HG03159 (cell line): ENCODE data around the gene TSPAN16.
"Not testable (repeated sequence)": the region's sequence is repeated elsewhere in the genome, so short reads cannot be mapped to it uniquely, and the experiment has no call there.

Experiments used
- ATAC-seq: cut with Tn5 transposase; IDR thresholded peaks from one replicate; pipeline ENCODE4 v1.9.1; 2021; ENCODE audit warnings: mild to moderate bottlenecking, moderate library complexity; ENCODE audit not compliant: unreplicated experiment

The TSPAN16 gene

DNA sequence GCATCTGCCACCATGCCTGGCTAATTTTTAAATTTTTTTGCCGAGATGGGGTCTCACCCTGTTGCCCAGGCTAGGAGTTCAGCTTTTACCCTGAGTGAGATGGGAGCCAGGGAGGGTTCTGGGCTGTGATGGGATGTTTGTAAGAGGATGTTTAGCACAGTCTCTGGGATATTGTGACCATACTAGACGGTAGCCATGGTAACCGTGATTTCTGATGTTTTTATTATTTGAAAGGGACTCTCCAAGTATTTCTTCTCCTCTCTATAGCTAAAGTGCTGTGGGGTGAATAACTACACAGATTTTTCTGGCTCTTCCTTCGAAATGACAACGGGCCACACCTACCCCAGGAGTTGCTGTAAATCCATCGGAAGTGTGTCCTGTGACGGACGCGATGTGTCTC, 10.4 kb downstream of the TSPAN16 start:
- no peak for ATAC-seq

DNA sequence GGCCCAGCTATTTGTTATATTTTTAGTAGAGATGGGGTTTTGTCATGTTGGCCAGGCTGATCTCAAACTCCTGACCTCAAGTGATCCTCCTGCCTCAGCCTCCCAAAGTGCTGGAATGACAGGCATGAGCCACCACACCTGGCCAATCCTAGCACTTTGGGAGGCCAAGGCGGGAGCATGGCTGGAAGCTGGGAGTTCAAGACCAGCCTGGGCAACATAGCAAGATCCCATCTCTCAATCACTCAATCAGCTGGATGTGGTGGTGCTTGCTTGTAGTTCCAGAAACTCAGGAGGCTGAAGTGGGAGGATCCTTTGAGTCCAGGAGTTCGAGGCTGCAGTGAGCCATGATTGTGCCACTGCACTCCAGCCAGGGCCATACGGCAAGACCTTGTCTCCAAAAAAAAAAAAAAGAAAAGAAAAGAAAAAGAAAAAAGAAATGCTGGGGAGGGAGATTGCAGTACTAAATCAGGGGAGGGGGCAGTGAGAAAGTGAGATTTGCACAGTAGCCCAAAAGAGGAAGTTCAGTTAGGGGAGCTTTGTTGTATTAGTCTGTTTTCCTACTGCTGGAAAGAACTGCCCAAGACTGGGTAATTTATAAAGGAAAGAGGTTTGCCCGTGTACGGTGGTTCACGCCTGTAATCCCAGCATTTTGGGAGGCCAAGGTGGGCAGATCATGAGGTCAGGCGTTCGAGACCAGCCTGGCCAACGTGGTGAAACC, 24.5 kb downstream of the TSPAN16 start:
- not testable (repeated sequence) for ATAC-seq

DNA sequence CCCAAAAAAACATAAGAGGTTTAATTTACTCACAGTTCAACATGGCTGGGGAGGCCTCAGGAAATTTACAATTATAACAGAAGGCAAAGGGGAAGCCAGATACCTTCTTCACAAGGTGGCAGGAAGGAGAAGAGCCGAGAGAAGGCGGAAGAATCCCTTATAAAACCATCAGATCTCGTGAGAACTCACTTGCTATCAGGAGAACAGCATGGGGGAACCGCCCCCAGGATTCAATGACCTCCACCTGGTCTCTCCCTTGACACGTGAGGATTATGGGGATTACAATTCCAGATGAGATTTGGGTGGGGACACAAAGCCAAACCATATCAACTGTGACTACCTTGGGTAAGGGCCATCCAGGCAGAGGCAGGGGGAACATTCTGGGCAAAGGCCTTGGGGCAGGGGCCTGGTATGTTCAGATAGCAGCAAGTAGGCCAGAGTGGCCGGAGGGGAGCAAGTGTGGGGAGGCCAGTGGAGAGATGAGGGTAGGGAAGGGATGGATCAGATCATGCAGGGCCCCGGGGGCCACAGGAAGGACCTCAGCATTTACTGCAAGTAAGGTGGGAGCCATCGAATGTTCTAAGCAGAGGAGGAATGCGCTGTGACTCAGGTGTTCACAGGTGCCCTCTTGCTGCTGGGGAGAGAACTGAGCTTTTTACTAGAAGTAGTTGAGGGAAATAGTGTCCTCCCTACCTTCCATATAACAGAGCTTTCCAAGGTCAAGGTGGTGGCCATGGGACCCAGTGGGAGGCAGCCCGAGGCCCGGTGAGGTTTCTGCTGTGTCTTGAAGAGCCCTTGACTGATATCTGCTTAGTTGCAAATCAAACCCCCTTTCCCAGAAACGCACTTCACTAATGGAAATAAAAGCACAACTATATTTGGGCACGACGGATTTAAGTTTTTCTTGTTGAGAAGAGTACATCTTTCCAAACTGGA, 25.5 kb downstream of the TSPAN16 start:
- ATAC-seq: no peak

DNA sequence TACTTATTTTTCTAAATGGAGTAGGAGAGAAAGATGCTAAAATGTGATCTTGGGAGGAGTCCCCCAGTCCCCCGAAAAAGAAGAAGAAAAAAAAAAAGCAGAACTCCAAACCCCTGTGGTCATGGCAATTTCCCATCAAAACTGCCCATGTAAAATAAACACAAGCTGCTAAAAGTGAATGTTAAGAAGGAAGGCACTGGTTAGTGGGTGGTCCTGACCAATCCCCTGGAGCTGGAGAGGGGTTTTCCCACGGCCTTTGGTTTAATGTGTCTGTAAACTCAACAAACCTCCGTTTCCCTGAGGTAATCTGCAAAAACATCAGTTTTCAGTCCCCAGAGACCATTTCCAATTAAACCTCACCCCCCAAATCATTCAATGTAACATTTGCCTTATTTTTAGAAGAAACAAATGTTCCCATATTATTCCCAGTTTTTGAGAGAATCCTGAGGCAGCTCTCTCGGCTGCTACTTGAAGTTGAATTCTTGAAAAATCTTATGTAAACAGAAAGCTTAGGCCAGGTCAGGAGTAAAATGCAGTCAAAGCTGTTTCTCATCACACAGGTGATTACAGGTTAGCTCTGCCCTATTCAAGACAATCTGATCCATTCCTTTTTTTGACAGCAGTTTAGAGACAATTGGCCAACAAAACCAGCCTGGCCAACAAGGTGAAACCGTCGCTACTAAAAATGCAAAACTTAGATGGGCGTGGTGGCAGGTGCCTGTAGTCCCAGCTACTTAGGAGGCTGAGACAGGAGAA, 26.5 kb downstream of the TSPAN16 start:
- no peak for ATAC-seq

DNA sequence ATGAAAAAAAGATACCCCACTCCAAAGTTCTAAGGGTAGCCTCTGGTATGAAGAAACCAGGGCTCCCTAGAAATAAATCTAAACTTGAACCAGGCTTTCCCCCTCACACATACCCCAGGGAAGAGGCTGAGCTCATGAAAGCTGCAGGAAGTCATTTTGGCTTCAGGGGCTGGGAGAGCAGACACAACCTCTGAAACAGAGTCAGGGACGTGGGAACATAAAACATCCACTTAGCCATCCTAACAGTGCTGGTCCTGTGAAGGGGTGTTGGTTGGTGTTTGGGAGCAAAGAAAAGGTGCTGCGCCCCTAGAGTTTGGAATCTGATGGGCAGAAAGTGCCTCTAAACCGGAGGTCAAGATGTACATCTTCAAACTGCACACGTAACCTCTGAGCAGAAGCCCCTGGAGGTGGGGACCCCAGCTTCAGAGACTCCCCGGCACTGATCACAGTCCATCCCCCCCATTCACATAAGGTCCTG, 27.7 kb downstream of the TSPAN16 start:
- no peak for ATAC-seq

DNA sequence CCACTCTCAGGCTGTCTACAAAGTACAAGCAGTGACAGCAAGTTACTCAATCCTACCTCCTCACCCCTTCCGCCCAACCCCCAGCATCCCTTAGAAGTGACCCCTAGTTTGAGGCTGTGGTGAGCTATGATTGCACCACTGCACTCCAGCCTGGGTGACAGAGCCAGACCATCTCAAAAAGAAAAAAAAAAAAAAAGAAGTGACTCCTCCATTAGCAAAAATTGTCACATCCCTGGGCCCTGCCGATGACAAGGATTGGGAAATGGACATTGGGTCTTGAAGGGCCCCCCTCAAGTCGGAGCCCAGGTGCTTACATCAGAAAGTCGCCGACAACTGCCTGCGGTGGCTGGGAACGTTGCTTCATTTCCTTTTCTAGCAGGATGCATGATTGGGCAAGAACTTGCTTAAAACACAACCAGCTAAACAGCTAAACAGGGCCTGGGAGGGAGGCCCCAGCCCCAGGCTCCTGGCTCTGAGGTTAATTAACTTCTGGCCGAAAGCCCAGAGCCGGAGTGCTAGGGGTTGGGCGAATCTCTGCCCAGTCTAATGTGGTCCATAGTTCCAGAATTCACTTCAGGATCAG, 28.2 kb downstream of the TSPAN16 start:
- no peak for ATAC-seq

DNA sequence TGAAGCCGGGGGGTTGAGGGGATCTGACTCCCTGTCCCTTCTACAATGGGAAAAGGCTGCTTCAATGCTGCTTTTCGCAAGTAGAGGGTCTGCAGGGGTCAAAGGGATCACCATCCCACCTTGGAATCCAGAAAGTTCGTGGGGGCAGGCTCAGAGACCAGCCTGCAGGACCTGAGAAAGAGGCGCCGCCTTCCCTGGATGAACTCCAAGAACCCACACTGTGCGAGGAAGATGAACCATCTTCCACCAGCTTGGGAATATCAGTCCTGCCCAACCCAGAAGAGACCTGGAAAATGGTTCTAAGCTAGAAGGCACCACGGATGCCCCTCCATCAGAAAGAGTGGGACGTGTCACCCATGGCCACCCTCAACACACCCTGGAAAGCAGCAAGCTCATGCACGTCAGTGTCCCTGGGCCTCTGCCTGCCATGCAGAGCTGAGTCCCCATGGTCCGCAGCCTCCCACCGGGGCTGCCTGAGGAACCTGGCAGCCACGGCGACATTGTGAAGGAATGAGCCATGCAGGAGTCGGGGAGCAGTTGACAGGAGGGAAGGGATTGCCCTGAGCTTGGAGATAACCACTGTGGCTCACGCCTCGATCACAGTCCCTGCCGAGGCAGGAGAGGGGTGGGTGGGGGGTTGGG, 28.9 kb downstream of the TSPAN16 start:
- ATAC-seq: no peak

DNA sequence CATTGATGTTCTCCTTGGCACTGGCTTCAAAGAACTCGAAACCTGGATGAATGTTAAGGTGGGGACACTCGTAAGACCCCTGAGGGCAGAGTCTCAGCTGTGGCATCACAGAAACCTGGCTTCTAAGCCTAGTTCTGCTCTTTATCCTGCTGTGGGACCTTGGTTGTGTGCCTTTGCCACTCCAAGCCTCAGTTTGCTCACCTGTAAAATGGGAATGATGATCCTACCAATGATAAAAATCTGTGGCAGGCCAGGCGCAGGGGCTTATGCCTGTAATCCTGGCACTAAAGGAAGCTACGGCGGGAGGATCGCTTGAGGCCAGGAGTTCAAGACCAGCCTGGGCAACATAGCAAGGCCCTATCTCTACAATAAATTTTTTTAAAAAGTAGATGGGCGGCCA, 29.6 kb downstream of the TSPAN16 start:
- ATAC-seq: no peak

DNA sequence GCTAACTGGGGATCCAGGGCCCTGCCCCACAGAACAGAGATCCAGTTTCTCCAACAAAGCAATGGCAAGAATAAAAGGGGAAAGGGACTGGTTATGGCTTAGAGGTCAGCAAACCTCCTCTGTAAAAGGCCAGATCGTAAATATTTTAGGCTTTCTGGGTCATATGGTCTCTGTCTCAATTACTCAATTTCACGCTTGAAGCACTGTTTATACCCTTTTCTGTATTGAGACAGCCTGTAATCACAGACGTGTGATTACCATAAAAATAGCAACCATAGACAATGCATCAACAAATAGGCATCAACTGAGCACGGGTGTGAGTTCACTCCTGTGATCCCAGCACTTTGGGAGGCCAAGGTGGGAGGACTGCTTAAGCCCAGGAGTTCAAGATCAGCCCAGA, 34.2 kb downstream of the TSPAN16 start:
- no peak for ATAC-seq

DNA sequence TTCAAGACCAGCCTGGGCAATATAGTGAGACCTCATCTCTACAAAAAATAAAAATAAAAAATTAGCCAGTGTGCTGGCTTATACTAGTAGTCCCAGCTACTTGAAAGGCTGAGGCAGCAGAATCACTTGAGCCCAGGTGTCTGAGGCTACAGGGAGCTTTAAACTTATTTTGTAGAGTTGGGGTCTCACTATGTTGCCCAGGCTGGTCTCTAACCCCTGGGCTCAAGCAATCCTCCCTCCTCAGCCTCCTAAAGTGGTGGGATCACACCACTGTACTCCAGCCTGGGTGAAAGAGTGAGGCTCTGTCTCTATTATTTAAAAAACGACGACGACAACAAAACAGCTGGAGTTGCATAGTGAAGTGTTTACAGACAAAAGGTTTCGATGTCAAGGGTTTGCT, 35.5 kb downstream of the TSPAN16 start:
- ATAC-seq: no peak

DNA sequence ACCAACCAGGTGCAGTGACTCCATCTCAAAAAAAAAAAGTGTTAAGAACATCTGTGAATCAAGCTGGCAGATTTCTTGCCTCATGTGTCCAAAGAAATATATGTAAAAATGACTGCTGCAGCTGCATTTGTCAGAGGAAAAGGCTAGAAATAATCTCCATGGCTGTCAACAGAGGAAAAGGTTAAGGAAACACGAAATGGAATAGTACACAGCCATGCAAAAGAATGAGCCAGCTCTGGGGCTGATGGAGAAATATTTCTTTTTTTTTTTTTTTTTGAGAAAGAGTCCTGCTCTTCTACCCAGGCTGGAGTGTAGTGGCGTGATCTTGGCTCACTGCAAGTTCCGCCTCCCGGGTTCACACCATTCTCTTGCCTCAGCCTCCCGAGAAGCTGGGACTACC, 36.9 kb downstream of the TSPAN16 start:
- ATAC-seq: no peak

DNA sequence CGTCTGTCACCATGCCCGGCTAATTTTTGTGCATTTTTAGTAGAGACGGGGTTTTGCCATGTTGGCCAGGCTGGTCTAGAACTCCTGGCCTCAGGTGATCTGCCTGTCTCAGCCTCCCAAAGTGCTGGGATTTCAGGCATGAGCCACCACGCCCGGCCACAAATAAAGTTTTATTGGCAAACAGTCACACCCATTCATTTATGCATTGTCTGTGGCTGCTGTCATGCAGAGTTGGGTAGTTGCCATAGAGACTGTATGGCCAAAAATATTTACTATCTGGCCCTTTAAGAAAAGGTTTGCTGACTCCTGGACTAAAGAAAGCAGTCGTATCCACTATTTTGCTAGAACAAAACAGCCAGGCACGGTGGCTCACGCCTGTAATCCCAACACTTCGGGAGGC, 37.9 kb downstream of the TSPAN16 start:
- ATAC-seq: not testable (repeated sequence)

DNA sequence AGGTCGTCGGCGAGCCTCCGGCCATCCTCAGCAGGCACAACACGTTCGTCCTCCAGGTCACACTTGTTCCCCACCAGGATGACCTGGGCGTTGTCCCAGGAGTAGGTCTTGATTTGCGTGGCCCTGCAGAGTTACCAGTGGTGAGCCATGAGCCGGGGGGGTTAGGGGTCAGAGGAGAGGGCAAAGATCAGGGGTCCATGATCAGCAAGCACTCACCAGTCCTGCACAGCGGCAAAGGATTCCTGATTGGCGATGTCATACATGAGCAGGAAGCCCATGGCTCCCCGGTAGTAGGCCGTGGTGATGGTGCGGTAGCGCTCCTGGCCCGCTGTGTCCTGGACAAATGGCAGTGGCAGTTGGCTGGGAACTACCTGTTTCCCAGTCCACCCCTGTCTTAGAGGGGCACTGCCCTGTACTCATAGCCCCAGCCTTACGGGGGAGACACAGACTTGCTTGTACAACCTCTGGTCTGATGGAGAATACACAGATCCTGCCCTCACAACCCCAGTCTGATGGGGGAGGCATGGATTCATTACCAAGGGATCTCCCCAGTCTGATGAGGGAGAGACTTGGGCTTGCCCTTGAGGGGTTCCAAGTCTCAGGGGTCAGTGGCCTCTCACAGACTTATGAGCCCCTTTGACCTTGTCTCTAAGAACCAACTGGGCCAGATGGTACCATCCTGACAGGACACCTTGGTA, 39.6 kb downstream of the TSPAN16 start:
- ATAC-seq: no peak

DNA sequence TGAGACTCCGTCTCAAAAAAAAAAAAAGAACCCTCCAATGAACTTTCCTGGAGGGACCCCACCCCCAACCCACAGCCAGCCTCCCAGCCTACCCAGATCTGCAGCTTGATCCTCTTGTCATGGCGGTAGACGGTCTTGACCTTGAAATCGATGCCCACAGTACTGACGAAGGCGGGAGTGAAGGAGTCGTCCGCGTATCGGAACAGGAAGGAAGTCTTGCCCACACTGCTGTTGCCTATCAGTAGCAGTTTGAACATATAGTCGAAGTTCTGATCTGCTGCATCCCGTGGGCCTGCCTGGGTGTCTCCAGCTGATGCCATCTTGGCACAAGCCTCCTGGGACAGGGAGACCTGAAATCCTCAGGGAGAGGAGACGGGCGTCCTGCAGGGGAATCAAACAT, 41.1 kb downstream of the TSPAN16 start:
- ATAC-seq: no peak

DNA sequence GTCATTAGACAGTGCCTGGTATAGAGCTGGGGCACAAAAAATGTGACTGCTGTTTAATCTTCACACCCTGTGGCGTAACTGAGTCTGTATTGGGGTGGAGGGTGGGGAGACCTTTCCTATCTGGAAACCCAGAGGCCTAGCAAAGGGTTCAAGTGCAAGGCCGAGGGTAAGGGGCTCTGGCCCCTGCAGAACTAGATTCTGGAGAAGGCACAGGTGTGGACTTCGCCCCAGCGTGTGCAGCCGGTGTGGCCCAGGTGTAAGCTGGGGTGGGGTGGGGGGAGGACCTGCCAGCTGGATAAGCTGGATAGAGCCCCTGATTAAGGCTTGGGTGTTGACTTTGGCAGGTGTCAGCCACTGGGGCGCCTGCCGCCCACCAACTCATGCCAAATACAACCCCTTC, 42.2 kb downstream of the TSPAN16 start:
- ATAC-seq: no peak

DNA sequence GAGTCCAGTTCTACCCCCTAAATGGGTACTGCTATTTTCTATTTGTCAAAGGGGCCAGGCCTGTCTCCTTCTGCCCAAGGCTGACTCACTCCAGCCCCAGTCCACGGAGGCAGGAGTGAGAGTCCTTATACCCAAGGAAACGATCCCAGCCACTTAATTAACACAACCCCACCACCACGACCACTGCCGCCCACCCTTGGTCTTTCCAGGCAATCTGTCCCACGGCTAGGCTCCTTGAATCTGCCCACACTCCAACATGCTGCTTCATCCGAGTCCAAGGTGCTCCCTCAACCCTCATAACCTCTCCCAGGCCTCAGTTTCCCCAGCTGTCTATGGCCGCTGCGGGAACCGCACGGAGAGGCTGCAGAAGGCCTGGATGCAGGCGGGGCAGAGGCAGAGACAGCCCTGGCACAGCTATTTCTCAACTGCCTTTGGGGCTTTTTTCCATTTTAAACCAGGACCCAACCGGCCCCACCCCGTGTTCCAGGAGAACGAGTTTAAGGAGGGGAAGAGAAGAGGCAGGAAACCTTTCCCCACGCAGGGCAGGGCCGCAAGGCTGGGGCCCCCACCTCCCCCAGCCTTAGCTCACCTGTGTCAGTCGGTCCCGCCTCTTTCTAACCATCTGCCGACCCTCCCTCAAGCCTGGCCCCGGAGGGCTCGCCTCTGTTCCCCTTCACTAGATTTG, 42.8 kb downstream of the TSPAN16 start:
- no peak for ATAC-seq

DNA sequence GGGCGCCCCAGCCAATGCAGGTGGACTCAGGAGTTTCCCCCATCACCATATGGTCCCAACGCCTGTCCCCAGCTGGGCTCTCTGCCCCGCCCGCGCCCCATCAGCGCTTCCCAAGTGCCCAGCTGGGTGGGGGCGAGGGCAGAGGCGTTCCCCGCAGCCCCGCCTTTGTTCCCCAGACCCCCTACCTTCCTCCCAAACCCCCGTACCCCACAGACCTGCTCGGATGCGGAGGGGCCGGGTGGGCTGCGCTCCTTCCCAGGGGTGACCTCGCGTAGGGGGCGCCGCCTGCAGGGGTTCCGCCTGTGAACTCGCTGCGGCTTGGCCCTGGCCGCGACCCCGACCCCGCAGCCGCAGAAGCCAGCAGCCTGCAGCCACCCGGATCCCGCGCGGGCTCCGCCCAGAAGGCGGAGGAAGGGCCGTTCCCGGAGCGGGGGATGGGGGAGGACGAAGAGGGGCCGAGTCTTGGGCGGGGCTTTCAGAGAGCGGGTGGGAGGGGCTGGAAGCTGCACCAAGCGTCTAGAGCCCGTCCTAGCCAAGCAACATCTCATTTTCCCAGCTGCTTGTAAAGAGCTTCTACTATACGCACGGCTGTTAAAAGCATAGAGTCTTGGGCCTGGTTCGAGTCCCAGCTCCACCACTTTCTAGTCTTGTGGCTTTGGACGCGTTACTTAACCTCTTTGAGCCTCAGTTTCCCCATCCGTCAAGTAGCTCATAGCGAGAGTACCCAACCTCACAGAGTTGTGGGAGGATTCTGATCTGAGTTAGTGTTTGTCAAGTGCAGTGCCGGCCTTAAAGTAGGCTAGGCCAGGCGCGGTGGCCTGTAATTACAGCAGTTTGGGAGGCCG, 43.5 kb downstream of the TSPAN16 start, which contains the start of gene RAB3D:
RAB3D (minus strand) TSS at position 404 of the 845 bp plus-strand sequence. CDS start 2,258 bp downstream, outside the sequence.
- peak; percentile 63 for ATAC-seq

DNA sequence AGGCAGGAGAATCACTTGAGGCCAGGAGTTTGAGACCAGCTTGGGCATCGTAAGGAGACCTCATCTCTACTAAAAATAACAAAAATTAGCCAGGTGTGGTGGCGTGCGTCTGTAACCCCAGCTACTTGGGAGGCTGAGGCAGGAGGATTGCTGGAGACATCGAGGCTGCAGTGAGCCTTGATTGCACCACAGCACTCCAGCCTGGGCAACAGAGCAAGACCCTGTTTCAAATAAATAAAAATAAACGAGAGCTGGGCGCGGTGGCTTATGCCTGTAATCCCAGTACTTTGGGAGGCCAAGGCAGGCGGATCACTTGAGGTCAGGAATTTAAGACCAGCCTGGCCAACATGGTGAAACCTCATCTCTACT, 44.1 kb downstream of the TSPAN16 start:
- ATAC-seq: not testable (repeated sequence)
